Measurements from ENCODE around the gene KSR2.

DNA sequence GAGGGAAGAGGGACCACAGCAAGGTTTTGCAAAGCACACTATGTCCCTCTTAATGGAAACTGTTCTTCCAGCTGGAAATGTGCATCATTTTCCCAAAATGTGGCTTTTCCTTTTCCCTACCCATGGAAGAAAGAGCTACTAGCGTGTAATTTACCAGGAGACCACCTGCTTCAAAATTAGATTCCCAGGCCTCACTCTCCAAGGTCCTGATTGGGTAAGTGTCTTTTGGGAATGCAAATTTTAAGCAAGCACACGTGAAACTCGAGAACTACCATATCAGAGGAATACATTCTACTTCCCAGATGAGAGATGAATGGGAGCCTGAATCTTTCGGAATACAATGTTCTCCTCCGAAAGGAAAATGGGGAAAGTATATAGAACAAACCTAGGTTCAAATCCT is 405.8 kb downstream of the KSR2 start:
- TF ChIP-seq, protein P1, sequence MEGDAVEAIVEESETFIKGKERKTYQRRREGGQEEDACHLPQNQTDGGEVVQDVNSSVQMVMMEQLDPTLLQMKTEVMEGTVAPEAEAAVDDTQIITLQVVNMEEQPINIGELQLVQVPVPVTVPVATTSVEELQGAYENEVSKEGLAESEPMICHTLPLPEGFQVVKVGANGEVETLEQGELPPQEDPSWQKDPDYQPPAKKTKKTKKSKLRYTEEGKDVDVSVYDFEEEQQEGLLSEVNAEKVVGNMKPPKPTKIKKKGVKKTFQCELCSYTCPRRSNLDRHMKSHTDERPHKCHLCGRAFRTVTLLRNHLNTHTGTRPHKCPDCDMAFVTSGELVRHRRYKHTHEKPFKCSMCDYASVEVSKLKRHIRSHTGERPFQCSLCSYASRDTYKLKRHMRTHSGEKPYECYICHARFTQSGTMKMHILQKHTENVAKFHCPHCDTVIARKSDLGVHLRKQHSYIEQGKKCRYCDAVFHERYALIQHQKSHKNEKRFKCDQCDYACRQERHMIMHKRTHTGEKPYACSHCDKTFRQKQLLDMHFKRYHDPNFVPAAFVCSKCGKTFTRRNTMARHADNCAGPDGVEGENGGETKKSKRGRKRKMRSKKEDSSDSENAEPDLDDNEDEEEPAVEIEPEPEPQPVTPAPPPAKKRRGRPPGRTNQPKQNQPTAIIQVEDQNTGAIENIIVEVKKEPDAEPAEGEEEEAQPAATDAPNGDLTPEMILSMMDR (IDR thresholded peaks at IDR 0.05; ENCODE audit: low read length) = no peak
- no peak for TF ChIP-seq EZH2 (IDR thresholded peaks at IDR 0.05; ENCODE audit: borderline replicate concordance, low read length)
